ENCODE results near the gene TMPRSS9. TPM values are rescaled to one million over a fixed set of nuclear protein-coding genes. Genes with fewer than 3 reads are reported as not detected.
A peak's percentile ranks its signal among the peaks of the same experiment; 100 is the strongest.
"Not testable (repeated sequence)": the region's sequence is repeated elsewhere in the genome, so short reads cannot be mapped to it uniquely, and the experiment has no call there.

The TMPRSS9 gene
- total and polyA plus RNA-seq, 3 donors from 2014 or later = 3.5 to 9.8 (median 8.4) TPM

- 86 to 94% methylated on average over 11 to 21 of the region's 21 CpGs for WGBS, 2 donors
- TF ChIP-seq CTCF (IDR thresholded peaks at IDR 0.05) (no peak), POLR2A (IDR thresholded peaks at IDR 0.05) (no peak)
- intact Hi-C loops (cut with DNase I; ENCODE audit: low total_unique reads) = no loop called here
These were observed 29.5 kb downstream of the TMPRSS9 start for GRCh38 chr19:2389594-2389993.

GRCh38 chr19:2391118-2391725 lies 31.2 kb downstream of the TMPRSS9 start:
- H3K27me3 ChIP-seq = no peaks in the 10 kb centered on the region
- H3K4me3 ChIP-seq = no peak overlapping the region
- no peaks in the 10 kb centered on the region for H3K4me1 ChIP-seq
- H3K9me3 ChIP-seq = no peaks in the 10 kb centered on the region
- no peaks in the 10 kb centered on the region for H3K36me3 ChIP-seq (ENCODE audit: low read depth, missing control alignments)
- intact Hi-C loops (cut with DNase I; ENCODE audit: low total_unique reads) = loop anchor here (10.0 kb wide), 1 partner anchor 116 kb away; no protein-coding TSS in a partner anchor
- TF ChIP-seq POLR2A (IDR thresholded peaks at IDR 0.05) = no peak
- TF ChIP-seq CTCF (IDR thresholded peaks at IDR 0.05) = peak; percentile 73 to 87 (median 80)
- peak; percentile 43 for DNase-seq
- 11 to 12% methylated on average over 10 of the region's 10 CpGs for WGBS, 2 donors
- H3K27ac ChIP-seq = no peak overlapping the region

More at GRCh38 chr19:2389594-2389993, 29.5 kb downstream of the TMPRSS9 start:
- H3K27me3 ChIP-seq = no peaks in the 10 kb centered on the region
- H3K9me3 ChIP-seq = no peaks in the 10 kb centered on the region
- H3K4me1 ChIP-seq = no peaks in the 10 kb centered on the region
- no peak overlapping the region for H3K4me3 ChIP-seq
- H3K27ac ChIP-seq = no peak overlapping the region
- DNase-seq = no peak
- H3K36me3 ChIP-seq (ENCODE audit: low read depth, missing control alignments) = no peaks in the 10 kb centered on the region

GRCh38 chr19:2392366-2392765 lies 32.3 kb downstream of the TMPRSS9 start:
- H3K27me3 ChIP-seq = no peaks in the 10 kb centered on the region
- 55 to 60% methylated on average over 7 of the region's 7 CpGs for WGBS, 2 donors
- H3K27ac ChIP-seq = no peak overlapping the region
- no peak for DNase-seq
- H3K4me3 ChIP-seq = no peak overlapping the region
- intact Hi-C loops (cut with DNase I; ENCODE audit: low total_unique reads) = loop anchor here (10.0 kb wide), 1 partner anchor 118 kb away; no protein-coding TSS in a partner anchor
- no peaks in the 10 kb centered on the region for H3K9me3 ChIP-seq
- no peaks in the 10 kb centered on the region for H3K36me3 ChIP-seq (ENCODE audit: low read depth, missing control alignments)
- no peak for TF ChIP-seq POLR2A (IDR thresholded peaks at IDR 0.05)
- TF ChIP-seq CTCF (IDR thresholded peaks at IDR 0.05) = no peak
- no peaks in the 10 kb centered on the region for H3K4me1 ChIP-seq

GRCh38 chr19:2392899-2393298 lies 32.8 kb downstream of the TMPRSS9 start:
- not testable (repeated sequence) for H3K27ac ChIP-seq; H3K4me3 ChIP-seq; H3K36me3 ChIP-seq (ENCODE audit: low read depth, missing control alignments); H3K27me3 ChIP-seq; H3K9me3 ChIP-seq; H3K4me1 ChIP-seq
- DNase-seq = peak; percentile 77
- intact Hi-C loops (cut with DNase I; ENCODE audit: low total_unique reads) = loop anchor here (10.0 kb wide), 1 partner anchor 118 kb away; no protein-coding TSS in a partner anchor
- WGBS, 2 donors = 44 to 65% methylated on average over 8 of the region's 8 CpGs

- Histone ChIP-seq H3K4me3 (no peak overlapping the region), H3K9me3 (no peaks in the 10 kb centered on the region), H3K36me3 (ENCODE audit: low read depth, missing control alignments) (no peaks in the 10 kb centered on the region), H3K27me3 (no peaks in the 10 kb centered on the region), H3K4me1 (no peaks in the 10 kb centered on the region), H3K27ac (peak overlapping the region in 1 of 2 donors; percentile 11)
- intact Hi-C loops (cut with DNase I; ENCODE audit: low total_unique reads) = loop anchor here (10.0 kb wide), 1 partner anchor 119 kb away; no protein-coding TSS in a partner anchor
- no peak for TF ChIP-seq POLR2A (IDR thresholded peaks at IDR 0.05)
- no peak for TF ChIP-seq CTCF (IDR thresholded peaks at IDR 0.05)
- no peak for DNase-seq
- 53 to 63% methylated on average over 8 of the region's 8 CpGs for WGBS, 2 donors
These were observed 34.0 kb downstream of the TMPRSS9 start for GRCh38 chr19:2394054-2394441.
